PFSK-1 (cell line): ENCODE data around the gene SLC9A5.

ENCODE experiments used
- FOXP2 ChIP-seq: optimal IDR thresholded peaks from 2 replicates; pipeline ENCODE3; 2011; ENCODE audit warnings: borderline replicate concordance, control low read depth, inconsistent platforms; ENCODE audit not compliant: insufficient read depth; ENCODE audit errors: extremely low read length, extremely low read depth
- POLR2AphosphoS5 ChIP-seq: IDR thresholded peaks from 2 replicates; pipeline ENCODE4 v1.6.1; 2012; ENCODE audit warnings: low read depth, mild to moderate bottlenecking, control low read depth, low read length, moderate library complexity
- REST ChIP-seq, 2 experiments: IDR thresholded peaks; 2 replicates each; pipeline versions ENCODE4 v1.6.1 to v1.8.0; 2011 to 2012; ENCODE audit warnings: low read depth in 2 of 2, low read length in 2 of 2, control low read depth in 1 of 2, inconsistent platforms in 1 of 2, mild to moderate bottlenecking in 1 of 2, moderate library complexity in 1 of 2; ENCODE audit not compliant: insufficient read depth in 1 of 2
- SIN3A ChIP-seq: IDR thresholded peaks from 2 replicates; pipeline ENCODE4 v1.6.1; 2012; ENCODE audit warnings: mild to moderate bottlenecking, low read length, moderate library complexity, borderline replicate concordance; ENCODE audit not compliant: insufficient read depth
- TAF1 ChIP-seq: IDR thresholded peaks from 2 replicates; pipeline ENCODE4 v1.6.1; 2012; ENCODE audit warnings: low read length, control low read depth, borderline replicate concordance; ENCODE audit not compliant: insufficient read depth

The SLC9A5 gene

GRCh38 chr16:67245186-67245585 is 3.6 kb upstream of the SLC9A5 start:
- TF ChIP-seq REST (IDR thresholded peaks at IDR 0.05; ENCODE audit: insufficient read depth in 1 of 2, low read depth in 2 of 2, low read length in 2 of 2) = no peak
- no peak for TF ChIP-seq TAF1
- no peak for TF ChIP-seq POLR2AphosphoS5
- no peak for TF ChIP-seq FOXP2
- TF ChIP-seq SIN3A = no peak

GRCh38 chr16:67245674-67246080 is 3.1 kb upstream of the SLC9A5 start:
- TF ChIP-seq POLR2AphosphoS5 (no peak), REST (IDR thresholded peaks at IDR 0.05; ENCODE audit: insufficient read depth in 1 of 2, low read depth in 2 of 2, low read length in 2 of 2) (no peak), SIN3A (no peak), TAF1 (no peak), FOXP2 (peak; percentile 5)

- no peak for TF ChIP-seq FOXP2
- peak; percentile 73 for TF ChIP-seq POLR2AphosphoS5
- TF ChIP-seq REST (IDR thresholded peaks at IDR 0.05; ENCODE audit: insufficient read depth in 1 of 2, low read depth in 2 of 2, low read length in 2 of 2) = 0 out of 4 replicates have a peak, but pooled peaks of 1 of the 2 experiments have one; percentile 40
- 0 out of 2 replicates have a peak, but pooled peaks have one; percentile 22 for TF ChIP-seq TAF1
- TF ChIP-seq SIN3A = peak; percentile 89; the same call in 1 of the 2 replicates
These were observed 2.6 kb upstream of the SLC9A5 start for GRCh38 chr16:67246081-67246755.

GRCh38 chr16:67246756-67247191 is 2.0 kb upstream of the SLC9A5 start:
- TF ChIP-seq TAF1 (peak; percentile 3; the same call in 1 of the 2 replicates), FOXP2 (no peak)

- TF ChIP-seq TAF1 = 0 out of 2 replicates have a peak, but pooled peaks have one; percentile 35
- TF ChIP-seq FOXP2 = peak; percentile 25
- peak; percentile 75 for TF ChIP-seq POLR2AphosphoS5
- TF ChIP-seq REST (IDR thresholded peaks at IDR 0.05; ENCODE audit: insufficient read depth in 1 of 2, low read depth in 2 of 2, low read length in 2 of 2) = no peak
- no peak for TF ChIP-seq SIN3A
These were observed 1.3 kb upstream of the SLC9A5 start, which contains the start of gene FHOD1 for GRCh38 chr16:67247192-67248072. FHOD1 (minus strand) TSS chr16:67247481; CDS start chr16:67247410, 71 bp downstream.
